Colon (tissue), 2 donors: ENCODE data around the gene OR52L1.

Source experiments
- FAIRE-seq: peaks from 2 replicates; lab custom pipeline; 2012; peaks lifted over from hg19 to GRCh38; lab: Jason Lieb, UNC
- donor health status: control.
- donor health status: control.

The OR52L1 gene

DNA sequence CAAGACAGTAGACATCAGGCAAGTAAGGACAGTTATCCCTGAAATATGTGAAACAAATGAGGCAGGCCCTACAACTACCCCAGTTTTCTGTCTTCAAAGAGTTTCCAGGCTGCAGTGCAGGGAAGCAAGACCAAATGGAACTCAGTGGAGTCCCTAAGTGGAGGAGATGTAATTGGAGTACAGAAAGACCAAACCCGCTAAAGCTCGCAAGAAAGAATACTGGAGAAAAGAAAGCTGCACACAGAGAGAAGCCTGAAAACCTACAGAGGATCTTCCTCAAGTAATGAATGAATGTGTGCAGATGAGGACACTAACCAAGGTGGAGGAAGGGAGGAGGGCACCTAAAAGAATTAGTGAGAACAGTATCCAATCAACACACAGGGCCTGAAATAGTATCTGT lies 46.0 kb downstream of the OR52L1 start:
- no peak for FAIRE-seq

DNA sequence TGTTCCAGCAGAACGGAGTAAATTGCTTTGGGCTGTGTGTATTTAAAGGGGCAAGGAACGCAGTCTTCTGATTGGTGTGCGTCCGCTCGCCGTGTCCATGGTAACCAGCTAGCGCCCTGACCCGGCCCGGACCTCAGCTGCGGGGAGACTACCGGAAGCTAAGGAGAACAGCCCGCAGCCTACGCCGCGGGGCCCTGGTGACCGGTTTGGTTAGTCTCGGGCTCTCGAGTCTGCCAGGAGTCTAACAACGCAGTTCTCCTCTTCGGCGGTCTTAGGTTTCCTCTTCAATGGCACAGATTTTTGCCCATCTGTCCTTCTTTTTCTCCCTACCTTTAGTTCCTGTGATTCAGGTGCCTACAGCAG lies 48.2 kb downstream of the OR52L1 start:
- FAIRE-seq = no peak

DNA sequence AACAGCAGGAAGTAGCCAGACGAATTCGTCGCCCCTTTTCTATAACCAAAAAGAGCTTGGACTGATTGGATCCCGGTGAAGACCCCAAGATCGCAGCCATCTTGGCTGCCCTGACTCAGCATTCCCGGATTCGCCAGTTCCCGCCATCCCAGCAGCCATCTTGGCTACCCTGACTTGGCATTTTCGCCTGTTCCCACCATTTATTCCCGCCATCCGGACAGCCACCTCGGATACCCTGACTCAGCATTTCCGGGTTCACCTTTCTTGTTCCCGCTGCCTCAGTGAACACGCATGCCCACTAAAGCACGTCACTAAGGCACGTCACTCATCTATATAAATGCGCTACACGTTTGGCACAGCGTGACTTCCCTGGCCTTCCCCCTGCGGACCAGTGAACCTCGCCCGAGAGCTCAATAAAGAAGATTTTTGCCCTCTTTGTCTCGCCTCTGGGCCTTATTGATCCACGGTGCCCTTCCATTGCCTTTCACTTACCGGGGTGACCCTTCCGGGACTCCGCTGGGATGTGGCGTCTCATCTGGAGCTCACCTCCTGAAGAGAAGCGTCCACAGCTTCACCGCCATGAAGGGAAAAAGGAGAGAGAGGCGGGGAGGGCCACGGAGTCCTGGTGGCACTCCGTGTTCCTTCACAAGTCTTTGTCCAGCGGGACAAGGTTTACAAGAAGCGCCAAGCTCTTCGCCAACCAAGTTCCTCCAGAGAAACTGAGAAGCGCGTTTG lies 48.8 kb downstream of the OR52L1 start:
- FAIRE-seq = no peak
